GM12875 (cell line): Measurements from ENCODE around the gene THADA.
A peak's percentile ranks its signal among the peaks of the same experiment; 100 is the strongest.

ENCODE experiments used
- H3K4me3 ChIP-seq: one replicate; pipeline ENCODE4 v1.5.1; 2011; ENCODE audit warnings: low read depth, low read length, control low read depth
- CTCF ChIP-seq: IDR thresholded peaks from 2 replicates; pipeline ENCODE4 v1.5.1; 2011; ENCODE audit warnings: low read depth, mild to moderate bottlenecking, control low read depth, inconsistent platforms, low read length, moderate library complexity, borderline replicate concordance; ENCODE audit not compliant: insufficient read depth

Gene THADA

DNA sequence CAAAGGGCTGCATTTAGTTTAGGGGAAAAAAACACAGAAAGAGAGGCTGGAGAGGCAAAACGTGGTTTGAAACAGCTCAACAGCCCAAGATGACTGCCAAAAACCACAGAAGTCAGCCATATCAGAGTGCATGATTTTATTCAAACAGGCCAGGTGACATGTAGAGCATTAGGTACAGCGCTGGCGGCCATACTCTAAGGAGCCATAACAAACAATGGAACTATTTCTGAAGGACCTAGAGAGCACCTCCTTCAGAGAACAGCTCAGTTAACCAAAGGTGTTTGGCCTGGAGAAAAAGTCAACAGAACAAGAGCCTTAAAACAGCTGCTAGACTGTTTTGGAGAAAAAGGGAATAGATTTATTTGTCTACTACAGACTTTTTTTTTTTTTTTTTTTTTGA is 2.6 kb downstream of the THADA start:
- H3K4me3 ChIP-seq: no peak overlapping the region
- no peak for TF ChIP-seq CTCF

DNA sequence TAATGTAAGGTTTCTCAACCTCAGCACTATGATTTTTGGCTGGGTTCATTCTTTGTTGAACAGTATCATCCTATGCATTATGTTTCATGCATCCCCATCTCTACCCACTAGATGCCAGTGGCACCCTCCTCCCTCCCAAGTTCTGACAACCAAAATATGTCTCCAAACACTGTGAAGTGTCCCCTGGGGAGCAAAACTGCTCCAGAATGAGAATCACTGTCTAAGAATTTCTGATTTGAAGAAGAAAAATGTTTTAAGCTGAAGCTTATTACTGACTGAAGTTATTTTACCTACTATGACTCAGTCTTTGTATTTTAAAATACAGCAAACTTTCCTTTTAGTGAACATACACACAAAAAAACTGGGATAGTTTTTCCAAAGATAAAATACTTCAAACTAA is 3.4 kb downstream of the THADA start:
- no peak overlapping the region for H3K4me3 ChIP-seq
- TF ChIP-seq CTCF: no peak

GRCh38 chr2:43585708-43586107 is 10.1 kb downstream of the THADA start:
- no peak overlapping the region for H3K4me3 ChIP-seq
- TF ChIP-seq CTCF: no peak

DNA sequence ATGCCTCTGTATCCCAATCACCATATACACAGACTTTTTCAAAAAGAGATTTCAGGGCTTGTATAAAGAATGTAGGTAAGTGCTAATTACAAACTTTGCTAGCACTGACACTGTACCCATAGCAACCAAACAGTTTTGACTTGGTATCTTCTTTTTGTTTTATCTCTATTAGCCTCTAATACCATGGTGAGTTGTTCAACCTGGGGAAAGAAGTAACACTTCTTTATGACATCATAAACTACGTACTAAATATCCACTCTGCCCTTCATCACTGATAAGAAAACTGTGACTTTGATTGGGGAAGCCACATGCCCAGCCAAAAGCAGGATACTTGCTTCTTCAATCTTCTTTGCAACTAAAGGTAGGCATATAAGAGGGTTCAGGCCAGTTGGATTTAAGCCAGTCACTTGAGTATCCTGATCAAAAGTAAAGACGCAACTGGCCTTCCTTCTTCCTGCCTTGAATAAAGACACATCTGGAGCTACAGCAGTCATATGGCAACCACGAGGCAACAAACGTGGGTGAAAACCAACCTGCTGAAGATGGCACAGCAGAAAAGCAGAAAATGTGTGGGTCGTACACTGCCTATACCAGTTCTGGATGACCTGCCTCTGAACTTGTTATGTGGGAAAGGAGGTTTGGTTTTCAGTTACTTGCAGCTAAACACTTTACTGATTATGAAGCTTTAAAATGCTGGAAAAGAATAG is 16.4 kb downstream of the THADA start:
- no peak overlapping the region for H3K4me3 ChIP-seq
- no peak for TF ChIP-seq CTCF

DNA sequence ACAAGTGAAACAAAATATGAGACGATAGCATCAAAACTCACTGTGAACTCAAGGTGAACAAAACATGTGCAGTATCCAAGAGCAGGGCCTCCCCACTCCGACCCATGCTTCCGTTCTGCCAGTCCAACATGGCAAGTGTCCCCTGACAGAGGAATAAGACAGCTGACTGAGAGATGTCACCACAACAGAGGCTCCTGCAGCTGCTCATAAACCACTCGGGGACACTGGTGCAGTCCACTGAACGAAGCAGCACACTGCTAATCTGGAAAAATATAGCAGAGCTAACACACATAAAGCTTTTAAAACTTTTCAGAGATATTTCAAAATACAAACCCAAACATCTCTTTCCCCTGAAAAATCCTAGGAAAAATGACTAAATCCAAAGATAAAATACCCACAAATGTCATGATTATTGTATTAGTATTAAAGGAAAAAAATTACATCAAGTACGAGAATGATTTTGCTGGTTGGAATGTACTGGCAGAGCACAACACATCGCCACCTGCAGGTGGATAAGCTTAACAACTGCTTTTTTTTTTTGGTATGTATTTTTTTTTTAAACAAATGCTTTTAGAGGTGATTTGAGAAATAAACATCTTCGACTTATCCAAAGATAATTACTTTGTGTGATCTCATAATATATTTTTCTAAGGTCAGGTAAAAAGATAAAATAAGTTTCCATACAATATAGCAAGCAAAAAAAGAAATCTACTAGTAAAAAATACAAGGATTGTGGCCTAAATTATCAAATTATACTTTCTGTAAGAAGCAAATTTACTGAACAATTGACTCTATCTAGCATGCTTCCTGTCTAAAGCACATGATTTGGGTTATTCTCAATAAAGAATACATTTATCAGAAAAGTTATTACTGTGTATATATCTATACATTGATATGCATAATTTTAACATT is 18.6 kb downstream of the THADA start:
- H3K4me3 ChIP-seq: no peak overlapping the region
- TF ChIP-seq CTCF: peak; percentile 57; the same call in 1 of the 2 replicates

GRCh38 chr2:43572244-43572643 is 23.6 kb downstream of the THADA start:
- no peak overlapping the region for H3K4me3 ChIP-seq
- TF ChIP-seq CTCF: no peak
